OCI-LY1 (cell line): Measurements from ENCODE around the gene VWA2.

ENCODE experiments used
- CTCF ChIP-seq: fragments of 200-600 bp; sonication (generic), shearing (Covaris generic); IDR thresholded peaks from 2 replicates; pipeline ENCODE4 v1.5.1; 2017; ENCODE audit warnings: mild to moderate bottlenecking, antibody characterized with exemption, low read length, moderate library complexity, mixed read lengths
- EZH2 ChIP-seq: fragments of 200-600 bp; sonication (generic), shearing (Covaris generic); IDR thresholded peaks from 2 replicates; pipeline ENCODE4 v1.8.0; 2017; ENCODE audit warnings: borderline replicate concordance, mixed run types, mild to moderate bottlenecking, antibody characterized with exemption, low read length, moderate library complexity, mixed read lengths

GRCh38 chr10:114207349-114207748 is 31.7 kb upstream of the VWA2 start:
- TF ChIP-seq CTCF (no peak), EZH2 (no peak)
